ENCODE results near the gene ULK3. TPM values are rescaled to one million over a fixed set of nuclear protein-coding genes. Genes with fewer than 3 reads are reported as not detected.

ULK3 gene
- total RNA-seq, 1 donor from 2014 or later = 46.5 TPM

- Mint-ChIP-seq H3K27me3 (ENCODE audit: unreplicated experiment) (peaks cover 8% of the 10 kb centered on the region), H3K36me3 (ENCODE audit: unreplicated experiment) (no peaks in the 10 kb centered on the region), H3K9me3 (ENCODE audit: unreplicated experiment) (peaks cover 1% of the 10 kb centered on the region), H3K27ac (ENCODE audit: unreplicated experiment) (peak overlapping the region; percentile 33), H3K4me3 (ENCODE audit: unreplicated experiment) (peak overlapping the region; percentile 30), H3K4me1 (ENCODE audit: low read depth, unreplicated experiment) (peaks cover 19% of the 10 kb centered on the region)
- no peak for DNase-seq
- no peak for TF ChIP-seq CTCF (IDR thresholded peaks at IDR 0.05; ENCODE audit: partially characterized antibody, unreplicated experiment)
Observed at GRCh38 chr15:74816624-74817369, 26.2 kb downstream of the ULK3 start.

- Mint-ChIP-seq H3K4me3 (ENCODE audit: unreplicated experiment) (no peak overlapping the region), H3K36me3 (ENCODE audit: unreplicated experiment) (no peaks in the 10 kb centered on the region), H3K27me3 (ENCODE audit: unreplicated experiment) (peaks cover 8% of the 10 kb centered on the region), H3K27ac (ENCODE audit: unreplicated experiment) (no peak overlapping the region), H3K9me3 (ENCODE audit: unreplicated experiment) (peaks cover 1% of the 10 kb centered on the region), H3K4me1 (ENCODE audit: low read depth, unreplicated experiment) (peaks cover 13% of the 10 kb centered on the region)
- no peak for TF ChIP-seq CTCF (IDR thresholded peaks at IDR 0.05; ENCODE audit: partially characterized antibody, unreplicated experiment)
- DNase-seq = no peak
Observed at GRCh38 chr15:74815961-74816360, 27.0 kb downstream of the ULK3 start.

- H3K27ac Mint-ChIP-seq (ENCODE audit: unreplicated experiment) = no peak overlapping the region
- H3K27me3 Mint-ChIP-seq (ENCODE audit: unreplicated experiment) = peaks cover 8% of the 10 kb centered on the region
- no peak for TF ChIP-seq CTCF (IDR thresholded peaks at IDR 0.05; ENCODE audit: partially characterized antibody, unreplicated experiment)
- no peak for DNase-seq
- H3K4me1 Mint-ChIP-seq (ENCODE audit: low read depth, unreplicated experiment) = peaks cover 13% of the 10 kb centered on the region
- H3K4me3 Mint-ChIP-seq (ENCODE audit: unreplicated experiment) = no peak overlapping the region
- H3K9me3 Mint-ChIP-seq (ENCODE audit: unreplicated experiment) = peaks cover 1% of the 10 kb centered on the region
- no peaks in the 10 kb centered on the region for H3K36me3 Mint-ChIP-seq (ENCODE audit: unreplicated experiment)
Observed at GRCh38 chr15:74815121-74815934, 27.6 kb downstream of the ULK3 start.

- TF ChIP-seq CTCF (IDR thresholded peaks at IDR 0.05; ENCODE audit: partially characterized antibody, unreplicated experiment) = no peak
- Mint-ChIP-seq H3K27me3 (ENCODE audit: unreplicated experiment) (peaks cover 8% of the 10 kb centered on the region), H3K4me3 (ENCODE audit: unreplicated experiment) (no peak within 1 kb of the TSS), H3K4me1 (ENCODE audit: low read depth, unreplicated experiment) (peaks cover 6% of the 10 kb centered on the region), H3K9me3 (ENCODE audit: unreplicated experiment) (peaks cover 7% of the 10 kb centered on the region), H3K27ac (ENCODE audit: unreplicated experiment) (peak within 1 kb of the TSS; percentile 17), H3K36me3 (ENCODE audit: unreplicated experiment) (no peaks in the 10 kb centered on the region)
- DNase-seq = no peak
Observed at GRCh38 chr15:74812533-74812932, 30.4 kb downstream of the ULK3 start, which contains the start of gene LMAN1L. Gene LMAN1L (plus strand): TSS chr15:74812835. CDS start chr15:74812855, 20 bp downstream.
